GM18505 (cell line): Measurements from ENCODE around the gene ASCL1.

Experiments
- ATAC-seq: cut with Tn5 transposase; IDR thresholded peaks from one replicate; pipeline ENCODE4 v1.9.1; 2021; ENCODE audit not compliant: unreplicated experiment
- POLR2A ChIP-seq: IDR thresholded peaks from 4 replicates; pipeline ENCODE4 v1.6.1; 2011; ENCODE audit warnings: borderline replicate concordance; ENCODE audit not compliant: insufficient read depth, insufficient read length; ENCODE audit errors: extremely low read depth

ASCL1 gene

GRCh38 chr12:102976609-102977280 is 19.3 kb downstream of the ASCL1 start:
- TF ChIP-seq POLR2A: no peak
- no peak for ATAC-seq

GRCh38 chr12:102977945-102978706 is 20.7 kb downstream of the ASCL1 start:
- no peak for ATAC-seq
- TF ChIP-seq POLR2A: no peak

GRCh38 chr12:102980350-102980749 is 22.9 kb downstream of the ASCL1 start:
- no peak for ATAC-seq
- TF ChIP-seq POLR2A: no peak

- ATAC-seq: no peak
- no peak for TF ChIP-seq POLR2A
These were observed 32.9 kb downstream of the ASCL1 start for GRCh38 chr12:102990419-102990818.

- no peak for ATAC-seq
- TF ChIP-seq POLR2A: no peak
These were observed 34.8 kb downstream of the ASCL1 start for GRCh38 chr12:102992297-102992696.

GRCh38 chr12:102992720-102993119 is 35.2 kb downstream of the ASCL1 start:
- no peak for TF ChIP-seq POLR2A
- ATAC-seq: no peak

GRCh38 chr12:102993537-102993936 is 36.1 kb downstream of the ASCL1 start:
- TF ChIP-seq POLR2A: no peak
- no peak for ATAC-seq

- ATAC-seq: no peak
- TF ChIP-seq POLR2A: no peak
These were observed 37.9 kb downstream of the ASCL1 start for GRCh38 chr12:102995372-102995771.
